ENCODE results near the gene ENOX1. TPM values are rescaled to one million over a fixed set of nuclear protein-coding genes. Genes with fewer than 3 reads are reported as not detected.

ENOX1 gene
- total RNA-seq, 1 donor from 2014 or later, result 8.7 TPM

DNA sequence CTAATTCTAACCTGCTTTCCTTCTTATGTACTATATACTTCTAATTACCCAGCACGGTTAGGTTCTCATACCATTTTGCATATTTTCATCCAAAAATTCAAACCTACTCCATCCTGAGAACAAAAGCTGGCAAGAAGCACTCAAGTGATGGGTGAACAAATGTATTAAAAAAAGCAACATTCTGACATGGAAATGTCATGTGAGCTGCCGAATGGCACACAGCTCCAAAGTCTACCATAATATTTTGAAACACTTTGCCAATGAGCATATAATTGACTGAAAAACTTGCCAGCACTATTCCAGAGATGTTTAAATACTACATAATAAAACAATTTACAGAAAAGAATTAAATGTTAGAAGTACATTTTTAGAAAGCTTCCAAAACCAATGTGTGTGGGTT is 274.6 kb downstream of the ENOX1 start:
- H3K4me1 Mint-ChIP-seq (ENCODE audit: low read depth, unreplicated experiment), result peaks cover 13% of the 10 kb centered on the region
- DNase-seq, result no peak
- H3K4me3 Mint-ChIP-seq (ENCODE audit: unreplicated experiment), result no peak overlapping the region
- TF ChIP-seq, protein P1, sequence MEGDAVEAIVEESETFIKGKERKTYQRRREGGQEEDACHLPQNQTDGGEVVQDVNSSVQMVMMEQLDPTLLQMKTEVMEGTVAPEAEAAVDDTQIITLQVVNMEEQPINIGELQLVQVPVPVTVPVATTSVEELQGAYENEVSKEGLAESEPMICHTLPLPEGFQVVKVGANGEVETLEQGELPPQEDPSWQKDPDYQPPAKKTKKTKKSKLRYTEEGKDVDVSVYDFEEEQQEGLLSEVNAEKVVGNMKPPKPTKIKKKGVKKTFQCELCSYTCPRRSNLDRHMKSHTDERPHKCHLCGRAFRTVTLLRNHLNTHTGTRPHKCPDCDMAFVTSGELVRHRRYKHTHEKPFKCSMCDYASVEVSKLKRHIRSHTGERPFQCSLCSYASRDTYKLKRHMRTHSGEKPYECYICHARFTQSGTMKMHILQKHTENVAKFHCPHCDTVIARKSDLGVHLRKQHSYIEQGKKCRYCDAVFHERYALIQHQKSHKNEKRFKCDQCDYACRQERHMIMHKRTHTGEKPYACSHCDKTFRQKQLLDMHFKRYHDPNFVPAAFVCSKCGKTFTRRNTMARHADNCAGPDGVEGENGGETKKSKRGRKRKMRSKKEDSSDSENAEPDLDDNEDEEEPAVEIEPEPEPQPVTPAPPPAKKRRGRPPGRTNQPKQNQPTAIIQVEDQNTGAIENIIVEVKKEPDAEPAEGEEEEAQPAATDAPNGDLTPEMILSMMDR (IDR thresholded peaks at IDR 0.05; ENCODE audit: partially characterized antibody, unreplicated experiment), result no peak
- H3K27me3 Mint-ChIP-seq (ENCODE audit: unreplicated experiment), result no peaks in the 10 kb centered on the region
- no peak overlapping the region for H3K27ac Mint-ChIP-seq (ENCODE audit: unreplicated experiment)
- H3K9me3 Mint-ChIP-seq (ENCODE audit: unreplicated experiment), result peaks cover 4% of the 10 kb centered on the region
- no peaks in the 10 kb centered on the region for H3K36me3 Mint-ChIP-seq (ENCODE audit: unreplicated experiment)

DNA sequence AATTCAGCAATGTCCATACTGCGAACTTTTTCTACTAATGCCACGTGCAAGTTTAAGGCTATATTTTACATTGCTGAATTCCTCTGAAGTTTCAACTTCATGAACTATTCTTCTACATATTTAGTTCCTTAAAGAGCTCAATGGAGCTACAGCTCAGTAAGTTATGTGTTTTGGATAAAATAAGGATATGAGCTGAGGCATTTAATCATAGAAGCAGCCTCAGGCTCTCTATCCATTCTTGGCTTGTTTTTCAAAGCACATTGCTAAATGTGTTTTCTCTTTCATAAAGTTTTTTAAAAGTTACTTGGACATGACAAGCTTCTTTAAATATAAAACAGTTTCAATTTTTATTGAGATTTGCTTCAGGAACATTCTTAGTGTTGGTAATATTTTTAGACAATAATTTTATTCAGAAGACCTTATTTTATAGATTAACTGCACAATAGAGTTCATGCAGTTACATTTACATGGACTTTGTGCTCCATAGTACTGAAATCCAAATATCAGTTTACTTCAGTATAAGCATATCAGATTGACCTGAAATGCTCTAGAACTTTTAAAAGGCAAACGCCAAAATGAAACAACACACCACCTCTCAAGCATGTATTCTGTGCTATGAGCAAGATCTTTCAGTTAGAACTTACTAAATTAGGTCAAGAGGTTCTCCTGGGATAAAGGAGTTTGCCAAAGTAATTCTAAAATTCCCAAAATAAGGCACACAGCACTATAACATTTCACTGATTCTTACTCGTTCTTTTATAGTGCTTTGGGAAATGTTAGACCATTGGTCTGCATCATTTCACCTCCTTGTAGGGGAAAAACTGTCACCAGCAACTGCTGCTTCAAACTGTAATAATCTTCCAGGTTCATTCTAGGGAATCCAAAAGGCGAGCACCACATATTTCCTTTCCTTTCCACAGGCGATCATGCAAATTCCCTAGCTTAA is 275.5 kb downstream of the ENOX1 start:
- H3K4me1 Mint-ChIP-seq (ENCODE audit: low read depth, unreplicated experiment), result peaks cover 8% of the 10 kb centered on the region
- TF ChIP-seq, protein P1 (IDR thresholded peaks at IDR 0.05; ENCODE audit: partially characterized antibody, unreplicated experiment), result no peak
- H3K4me3 Mint-ChIP-seq (ENCODE audit: unreplicated experiment), result no peak overlapping the region
- H3K27ac Mint-ChIP-seq (ENCODE audit: unreplicated experiment), result no peak overlapping the region
- peaks cover 1% of the 10 kb centered on the region for H3K9me3 Mint-ChIP-seq (ENCODE audit: unreplicated experiment)
- no peak for DNase-seq
- H3K36me3 Mint-ChIP-seq (ENCODE audit: unreplicated experiment), result no peaks in the 10 kb centered on the region
- no peaks in the 10 kb centered on the region for H3K27me3 Mint-ChIP-seq (ENCODE audit: unreplicated experiment)

DNA sequence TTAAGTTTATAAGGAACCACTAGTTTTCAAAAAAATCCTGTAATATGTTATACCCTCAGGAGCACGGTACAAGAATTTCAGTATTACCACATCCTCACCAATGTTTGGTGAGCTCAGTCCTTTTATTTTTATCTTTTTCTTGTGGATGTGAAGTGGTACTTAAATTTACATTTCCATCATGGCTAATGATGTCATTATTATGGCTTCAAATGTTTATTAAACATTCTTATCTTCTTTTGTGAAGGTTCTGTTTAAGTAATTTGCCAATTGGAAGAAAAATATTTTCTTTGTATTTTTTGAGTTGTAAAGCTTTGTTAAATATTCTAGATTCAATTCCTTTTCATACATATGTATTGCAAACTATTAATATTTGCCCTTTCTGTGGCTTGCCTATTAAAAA is 291.0 kb downstream of the ENOX1 start:
- Mint-ChIP-seq H3K27me3 (ENCODE audit: unreplicated experiment) (no peaks in the 10 kb centered on the region), H3K9me3 (ENCODE audit: unreplicated experiment) (no peaks in the 10 kb centered on the region), H3K27ac (ENCODE audit: unreplicated experiment) (no peak overlapping the region), H3K4me3 (ENCODE audit: unreplicated experiment) (no peak overlapping the region), H3K4me1 (ENCODE audit: low read depth, unreplicated experiment) (no peaks in the 10 kb centered on the region), H3K36me3 (ENCODE audit: unreplicated experiment) (peaks cover 8% of the 10 kb centered on the region)
- TF ChIP-seq, protein P1 (IDR thresholded peaks at IDR 0.05; ENCODE audit: partially characterized antibody, unreplicated experiment), result no peak
- no peak for DNase-seq

DNA sequence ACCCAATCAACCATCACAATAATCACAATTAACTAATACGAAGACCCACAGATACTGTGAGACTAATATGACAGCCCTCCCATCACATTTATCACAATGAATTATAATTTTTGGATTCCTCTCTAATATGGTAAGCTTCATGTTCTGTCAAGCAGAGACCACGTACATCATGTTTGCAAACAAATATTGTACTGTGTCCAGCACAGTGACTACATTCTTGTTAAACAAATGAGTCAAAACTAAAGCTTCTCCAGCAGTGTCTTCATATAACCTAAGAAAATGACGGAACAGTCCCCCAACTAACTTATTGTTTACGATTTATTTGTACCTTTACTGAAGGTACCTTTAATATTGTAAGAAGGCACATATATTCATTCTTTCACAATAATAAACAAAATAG is 292.6 kb downstream of the ENOX1 start:
- Mint-ChIP-seq H3K27ac (ENCODE audit: unreplicated experiment) (no peak overlapping the region), H3K9me3 (ENCODE audit: unreplicated experiment) (no peaks in the 10 kb centered on the region), H3K4me3 (ENCODE audit: unreplicated experiment) (no peak overlapping the region), H3K4me1 (ENCODE audit: low read depth, unreplicated experiment) (no peaks in the 10 kb centered on the region), H3K36me3 (ENCODE audit: unreplicated experiment) (no peaks in the 10 kb centered on the region), H3K27me3 (ENCODE audit: unreplicated experiment) (peaks cover 2% of the 10 kb centered on the region)
- TF ChIP-seq, protein P1 (IDR thresholded peaks at IDR 0.05; ENCODE audit: partially characterized antibody, unreplicated experiment), result no peak
- no peak for DNase-seq

DNA sequence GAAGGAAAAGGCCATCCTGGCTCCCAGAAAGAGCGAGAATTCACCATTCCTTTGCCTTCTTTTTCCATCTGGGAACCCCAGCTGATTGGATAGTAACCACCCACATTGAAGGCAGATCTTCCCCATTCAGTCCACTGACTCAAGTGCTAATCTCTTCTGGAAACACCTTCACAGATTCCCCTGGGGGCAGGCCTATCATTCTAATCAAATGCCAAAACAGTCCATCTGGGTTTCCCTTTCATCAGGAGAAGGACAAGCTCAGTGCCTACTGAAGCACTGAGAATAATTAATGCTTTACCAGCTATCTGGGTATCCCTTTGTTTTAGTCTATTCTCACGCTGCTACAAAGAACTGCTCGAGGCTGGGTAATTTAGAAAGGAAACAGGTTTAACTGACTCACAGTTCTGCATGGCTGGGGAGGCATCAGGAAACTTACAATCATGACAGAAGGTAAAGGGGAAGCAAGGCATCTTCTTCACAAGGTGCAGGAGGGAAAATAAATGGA is 293.2 kb downstream of the ENOX1 start:
- Mint-ChIP-seq H3K4me1 (ENCODE audit: low read depth, unreplicated experiment) (no peaks in the 10 kb centered on the region), H3K36me3 (ENCODE audit: unreplicated experiment) (no peaks in the 10 kb centered on the region), H3K4me3 (ENCODE audit: unreplicated experiment) (no peak overlapping the region), H3K9me3 (ENCODE audit: unreplicated experiment) (no peaks in the 10 kb centered on the region), H3K27ac (ENCODE audit: unreplicated experiment) (no peak overlapping the region), H3K27me3 (ENCODE audit: unreplicated experiment) (peaks cover 2% of the 10 kb centered on the region)
- TF ChIP-seq, protein P1 (IDR thresholded peaks at IDR 0.05; ENCODE audit: partially characterized antibody, unreplicated experiment), result no peak
- DNase-seq, result no peak
